Testis (tissue), 2 donors: ENCODE results near the gene OPRL1.

Source experiments
- CTCF ChIP-seq, 3 experiments: fragments of 450-650 bp in 2 of 3; fragments of 200-600 bp in 1 of 3; sonication (generic) in 1 of 3; IDR thresholded peaks; one replicate each; pipeline ENCODE4 v1.5.1; 2016 to 2019; ENCODE audit warnings: antibody characterized with exemption in 3 of 3, mild to moderate bottlenecking in 2 of 3, moderate library complexity in 1 of 3
- POLR2A ChIP-seq: fragments of 450-650 bp; IDR thresholded peaks from one replicate; pipeline ENCODE4 v1.6.1; 2017; ENCODE audit warnings: antibody characterized with exemption, mild to moderate bottlenecking, moderate library complexity

GRCh38 chr20:64090165-64090564 is 10.3 kb downstream of the OPRL1 start:
- TF ChIP-seq CTCF (IDR thresholded peaks at IDR 0.05) (no peak), POLR2A (no peak)
